Caco-2 (cell line): ENCODE results near the gene ATP9A. TPM values are rescaled to one million over a fixed set of nuclear protein-coding genes. Genes with fewer than 3 reads are reported as not detected.
"Not testable (repeated sequence)": the region's sequence is repeated elsewhere in the genome, so short reads cannot be mapped to it uniquely, and the experiment has no call there.

Source experiments
- BruUV-seq: library from RNA; stranded (reverse); fragments of 400-500 nt; replicated peaks from 2 replicates; lab custom pipeline; 2021; lab: Mats Ljungman, UMichigan
- CTCF ChIA-PET: fragments of 300-600 bp; sonication (Branson Sonifier 250); formaldehyde crosslinking; loops from one replicate; lab custom pipeline; 2022; ENCODE audit warnings: antibody characterized with exemption; lab: Charles Lee
- POLR2A ChIA-PET: fragments of 300-600 bp; sonication (Branson Sonifier 250); formaldehyde crosslinking; loops from one replicate; lab custom pipeline; 2022; ENCODE audit warnings: antibody characterized with exemption; lab: Charles Lee
- DNase-seq, 2 experiments: peaks; one replicate each; pipeline versions ENCODE4 v3.0.0 to v3.0.0-alpha.2; 2020 to 2022
- H3K27me3 ChIP-seq: replicated peaks from 2 replicates; pipeline ENCODE4 v1.6.0; 2011; ENCODE audit warnings: low read length; ENCODE audit not compliant: control insufficient read depth, insufficient read depth
- H3K36me3 ChIP-seq: 2 replicates; pipeline ENCODE4 v1.5.1; 2011; ENCODE audit warnings: low read length; ENCODE audit not compliant: control insufficient read depth, insufficient read depth
- H3K4me1 ChIP-seq: fragments of 250-450 bp; sonication (Bioruptor Pico); 2 replicates; pipeline ENCODE4 v1.5.1; 2020; ENCODE audit warnings: mild to moderate bottlenecking
- H3K4me3 ChIP-seq: 2 replicates; pipeline ENCODE4 v1.5.1; 2011; ENCODE audit warnings: low read depth, mild to moderate bottlenecking, control low read depth, low read length
- H3K9me3 ChIP-seq: fragments of 250-450 bp; sonication (Bioruptor Pico); 2 replicates; pipeline ENCODE4 v1.5.1; 2020; ENCODE audit warnings: mild to moderate bottlenecking, moderate library complexity
- H3K27ac Mint-ChIP-seq: one replicate; pipeline ENCODE4 v1.8.0; 2022; ENCODE audit warnings: mixed read lengths; ENCODE audit not compliant: unreplicated experiment
- H3K27me3 Mint-ChIP-seq: one replicate; pipeline ENCODE4 v1.8.0; 2022; ENCODE audit warnings: mixed read lengths; ENCODE audit not compliant: insufficient read depth, unreplicated experiment
- H3K36me3 Mint-ChIP-seq: one replicate; pipeline ENCODE4 v1.8.0; 2022; ENCODE audit warnings: mild to moderate bottlenecking, mixed read lengths; ENCODE audit not compliant: insufficient read depth, unreplicated experiment
- H3K4me1 Mint-ChIP-seq: one replicate; pipeline ENCODE4 v1.8.0; 2022; ENCODE audit warnings: low read depth, mixed read lengths; ENCODE audit not compliant: unreplicated experiment
- H3K4me3 Mint-ChIP-seq: one replicate; pipeline ENCODE4 v1.8.0; 2022; ENCODE audit warnings: mild to moderate bottlenecking, moderate library complexity, mixed read lengths; ENCODE audit not compliant: unreplicated experiment
- H3K9me3 Mint-ChIP-seq: one replicate; pipeline ENCODE4 v1.8.0; 2022; ENCODE audit warnings: mixed read lengths; ENCODE audit not compliant: unreplicated experiment
- intact Hi-C: fragments of 100-400 bp; cut with micrococcal nuclease; formaldehyde crosslinking; loops from one replicate; pipeline ENCODE4 v1.10.0; 2022; ENCODE audit not compliant: unreplicated experiment
- total RNA-seq: library from RNA; stranded (reverse); gene quantifications from 2 replicates; pipeline ENCODE4 v1.2.3, GENCODE V29; 2022
- TF ChIP-seq, protein P1 (sequence below), 2 experiments: fragments of 200-600 bp in 1 of 2; IDR thresholded peaks; 1 replicate in 1 of 2; 2 replicates in 1 of 2; pipeline versions ENCODE4 v1.5.1 to v1.8.0; 2011 to 2022; ENCODE audit warnings: antibody characterized with exemption in 1 of 2, control low read depth in 1 of 2, inconsistent platforms in 1 of 2, low read depth in 1 of 2, low read length in 1 of 2, mild to moderate bottlenecking in 1 of 2, moderate library complexity in 1 of 2; ENCODE audit not compliant: insufficient read depth in 1 of 2, severe bottlenecking in 1 of 2, unreplicated experiment in 1 of 2

ATP9A gene
- total RNA-seq, 1 experiment from 2014 or later, result 102 TPM

DNA sequence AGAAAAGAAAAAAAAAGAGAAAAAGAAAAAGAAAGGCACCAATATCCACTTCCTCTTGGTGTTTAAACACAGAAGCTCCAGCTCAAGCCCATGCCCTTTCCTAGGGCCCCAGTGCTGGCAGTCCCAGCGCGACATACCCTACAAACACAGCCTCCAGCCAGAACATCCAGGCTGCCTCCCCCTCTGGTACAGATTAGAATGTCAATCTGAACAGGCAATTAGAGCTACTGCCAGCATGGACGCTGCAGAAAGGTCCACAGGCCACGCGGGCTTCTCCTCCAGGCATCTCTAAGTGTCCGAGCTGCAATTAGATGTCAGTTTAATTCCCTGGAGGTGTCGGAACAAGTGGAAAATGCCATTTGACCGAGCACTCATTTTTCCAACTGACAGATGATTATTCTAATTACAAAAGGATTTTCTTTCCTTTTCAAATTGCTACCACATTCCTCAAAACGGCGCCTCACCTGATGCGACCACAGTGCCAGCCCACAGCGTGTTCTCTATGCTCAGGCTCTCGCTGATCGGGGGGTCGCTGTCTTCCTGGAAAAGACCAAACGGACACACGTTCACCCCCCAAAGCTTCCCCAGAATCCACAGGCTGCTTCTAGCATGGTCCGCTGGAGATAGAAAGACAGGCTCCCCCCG is 79.5 kb downstream of the ATP9A start:
- ChIA-PET CTCF (interaction anchor here (0.7 to 1.6 kb wide), 2 partner anchors 12 to 21 kb away, joined by 3 to 5 read pairs; no protein-coding TSS in a partner anchor), POLR2A (interaction anchor here (0.5 kb wide), 1 partner anchor 12 kb away, joined by 3 read pairs; no protein-coding TSS in a partner anchor)
- intact Hi-C loops, result loop anchor here (5.0 kb wide), 1 partner anchor 51 kb away; no protein-coding TSS in a partner anchor
- Mint-ChIP-seq H3K9me3 (no peaks in the 10 kb centered on the region), H3K4me3 (no peak overlapping the region), H3K36me3 (peaks cover 85% of the 10 kb centered on the region), H3K27me3 (no peaks in the 10 kb centered on the region), H3K27ac (peak overlapping the region; percentile 2), H3K4me1 (no peaks in the 10 kb centered on the region)
- Histone ChIP-seq H3K4me1 (no peaks in the 10 kb centered on the region), H3K36me3 (peaks cover 7% of the 10 kb centered on the region), H3K4me3 (no peak overlapping the region), H3K27me3 (no peaks in the 10 kb centered on the region), H3K9me3 (no peaks in the 10 kb centered on the region)
- DNase-seq, result no peak
- TF ChIP-seq, protein P1, sequence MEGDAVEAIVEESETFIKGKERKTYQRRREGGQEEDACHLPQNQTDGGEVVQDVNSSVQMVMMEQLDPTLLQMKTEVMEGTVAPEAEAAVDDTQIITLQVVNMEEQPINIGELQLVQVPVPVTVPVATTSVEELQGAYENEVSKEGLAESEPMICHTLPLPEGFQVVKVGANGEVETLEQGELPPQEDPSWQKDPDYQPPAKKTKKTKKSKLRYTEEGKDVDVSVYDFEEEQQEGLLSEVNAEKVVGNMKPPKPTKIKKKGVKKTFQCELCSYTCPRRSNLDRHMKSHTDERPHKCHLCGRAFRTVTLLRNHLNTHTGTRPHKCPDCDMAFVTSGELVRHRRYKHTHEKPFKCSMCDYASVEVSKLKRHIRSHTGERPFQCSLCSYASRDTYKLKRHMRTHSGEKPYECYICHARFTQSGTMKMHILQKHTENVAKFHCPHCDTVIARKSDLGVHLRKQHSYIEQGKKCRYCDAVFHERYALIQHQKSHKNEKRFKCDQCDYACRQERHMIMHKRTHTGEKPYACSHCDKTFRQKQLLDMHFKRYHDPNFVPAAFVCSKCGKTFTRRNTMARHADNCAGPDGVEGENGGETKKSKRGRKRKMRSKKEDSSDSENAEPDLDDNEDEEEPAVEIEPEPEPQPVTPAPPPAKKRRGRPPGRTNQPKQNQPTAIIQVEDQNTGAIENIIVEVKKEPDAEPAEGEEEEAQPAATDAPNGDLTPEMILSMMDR (IDR thresholded peaks at IDR 0.05; ENCODE audit: insufficient read depth in 1 of 2, low read depth in 1 of 2, low read length in 1 of 2, severe bottlenecking in 1 of 2, unreplicated experiment in 1 of 2), result no peak
- BruUV-seq, result no TSS peak

- TF ChIP-seq, protein P1 (IDR thresholded peaks at IDR 0.05; ENCODE audit: insufficient read depth in 1 of 2, low read depth in 1 of 2, low read length in 1 of 2, severe bottlenecking in 1 of 2, unreplicated experiment in 1 of 2), result no peak
- H3K27me3 Mint-ChIP-seq, result no peaks in the 10 kb centered on the region
- peak overlapping the region; percentile 20 for H3K27ac Mint-ChIP-seq
- H3K4me1 Mint-ChIP-seq, result no peaks in the 10 kb centered on the region
- Histone ChIP-seq H3K4me3 (no peak overlapping the region), H3K27me3 (no peaks in the 10 kb centered on the region), H3K9me3 (no peaks in the 10 kb centered on the region), H3K4me1 (no peaks in the 10 kb centered on the region), H3K36me3 (peaks cover 2% of the 10 kb centered on the region; the same call in 1 of the 2 replicates)
- no peak overlapping the region for H3K4me3 Mint-ChIP-seq
- H3K9me3 Mint-ChIP-seq, result no peaks in the 10 kb centered on the region
- ChIA-PET CTCF (no interaction called here), POLR2A (no interaction called here)
- intact Hi-C loops, result loop anchor here (5.0 kb wide), 1 partner anchor 50 kb away; no protein-coding TSS in a partner anchor
- no TSS peak for BruUV-seq
- DNase-seq, result no peak
- peaks cover 74% of the 10 kb centered on the region for H3K36me3 Mint-ChIP-seq
Observed at GRCh38 chr20:51687630-51688029, 80.6 kb downstream of the ATP9A start.

GRCh38 chr20:51687108-51687507 is 81.1 kb downstream of the ATP9A start:
- ChIA-PET POLR2A (no interaction called here), CTCF (no interaction called here)
- Mint-ChIP-seq H3K36me3 (peaks cover 71% of the 10 kb centered on the region), H3K27ac (peak overlapping the region; percentile 20), H3K4me1 (no peaks in the 10 kb centered on the region), H3K9me3 (no peaks in the 10 kb centered on the region), H3K4me3 (no peak overlapping the region), H3K27me3 (no peaks in the 10 kb centered on the region)
- peaks cover 2% of the 10 kb centered on the region; the same call in 1 of the 2 replicates for H3K36me3 ChIP-seq
- H3K4me1 ChIP-seq, result no peaks in the 10 kb centered on the region
- H3K4me3 ChIP-seq, result no peak overlapping the region
- intact Hi-C loops, result loop anchor here (5.0 kb wide), 1 partner anchor 50 kb away; no protein-coding TSS in a partner anchor
- H3K9me3 ChIP-seq, result no peaks in the 10 kb centered on the region
- TF ChIP-seq, protein P1 (IDR thresholded peaks at IDR 0.05; ENCODE audit: insufficient read depth in 1 of 2, low read depth in 1 of 2, low read length in 1 of 2, severe bottlenecking in 1 of 2, unreplicated experiment in 1 of 2), result no peak
- DNase-seq, result no peak
- BruUV-seq, result no TSS peak
- no peaks in the 10 kb centered on the region for H3K27me3 ChIP-seq

DNA sequence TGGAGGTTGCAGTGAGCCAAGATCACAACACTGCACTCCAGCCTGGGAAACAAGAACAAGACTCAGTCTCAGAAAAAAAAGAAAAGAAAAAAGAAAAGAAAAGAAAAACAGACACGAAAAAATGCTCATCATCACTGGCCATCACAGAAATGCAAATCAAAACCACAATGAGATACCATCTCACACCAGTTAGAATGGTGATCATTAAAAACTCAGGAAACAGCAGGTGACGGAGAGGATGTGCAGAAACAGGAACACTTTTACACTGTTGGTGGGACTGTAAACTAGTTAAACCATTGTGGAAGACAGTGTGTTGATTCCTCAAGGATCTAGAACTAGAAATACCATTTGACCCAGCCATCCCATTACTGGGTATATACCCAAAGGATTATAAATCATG is 82.7 kb downstream of the ATP9A start:
- DNase-seq, H3K9me3 Mint-ChIP-seq, H3K9me3 ChIP-seq, H3K4me1 ChIP-seq, H3K27ac Mint-ChIP-seq, H3K4me1 Mint-ChIP-seq, H3K27me3 ChIP-seq, H3K4me3 ChIP-seq, CTCF ChIA-PET, H3K36me3 ChIP-seq, POLR2A ChIA-PET, H3K4me3 Mint-ChIP-seq, BruUV-seq, H3K27me3 Mint-ChIP-seq: not testable (repeated sequence)
- H3K36me3 Mint-ChIP-seq, result peaks cover 62% of the 10 kb centered on the region
- intact Hi-C loops, result loop anchor here (5.0 kb wide), 1 partner anchor 48 kb away; no protein-coding TSS in a partner anchor
